Hepatocyte (in vitro differentiated cells): ENCODE results near the gene RBM18.

Experiments used
- CTCF ChIP-seq: fragments of 200-600 bp; sonication (generic); IDR thresholded peaks from 2 replicates; pipeline ENCODE4 v1.5.1; 2016; ENCODE audit warnings: antibody characterized with exemption, mild to moderate bottlenecking; ENCODE audit not compliant: poor library complexity
- EZH2 ChIP-seq: fragments of 200-600 bp; sonication (generic); IDR thresholded peaks from 2 replicates; pipeline ENCODE4 v1.6.1; 2016; ENCODE audit warnings: antibody characterized with exemption, mild to moderate bottlenecking, borderline replicate concordance
- EZH2phosphoT487 ChIP-seq: fragments of 200-600 bp; sonication (generic); IDR thresholded peaks from one replicate; pipeline ENCODE4 v1.6.1; 2018; ENCODE audit warnings: antibody characterized with exemption, mild to moderate bottlenecking, low read depth, moderate library complexity; ENCODE audit not compliant: unreplicated experiment, severe bottlenecking

- TF ChIP-seq CTCF (no peak), EZH2 (no peak), EZH2phosphoT487 (no peak)
These were observed 51.5 kb downstream of the RBM18 start for GRCh38 chr9:122213102-122213588.
